Neural progenitor cell (in vitro differentiated cells): ENCODE measurements around the gene TWSG1. TPM values are rescaled to one million over a fixed set of nuclear protein-coding genes. Genes with fewer than 3 reads are reported as not detected.

Source experiments
- DNase-seq: peaks from one replicate; pipeline ENCODE4 v3.0.0-alpha.2; 2016; ENCODE audit warnings: low spot score
- H2AFZ ChIP-seq: fragments of 200-600 bp; sonication (generic); replicated peaks from 2 replicates; pipeline ENCODE4 v1.6.1; 2016; ENCODE audit warnings: antibody characterized with exemption
- H3F3A ChIP-seq: fragments of 200-600 bp; sonication (generic); 2 replicates; pipeline ENCODE4 v1.6.1; 2016; ENCODE audit warnings: antibody characterized with exemption, low read depth
- H3K27ac ChIP-seq: fragments of 200-600 bp; sonication (generic); 2 replicates; pipeline ENCODE4 v1.5.1; 2016; ENCODE audit warnings: mild to moderate bottlenecking
- H3K27me3 ChIP-seq: fragments of 200-600 bp; sonication (generic); 2 replicates; pipeline ENCODE4 v1.6.1; 2016; ENCODE audit warnings: mild to moderate bottlenecking, moderate library complexity
- H3K36me3 ChIP-seq: fragments of 200-600 bp; sonication (generic); 2 replicates; pipeline ENCODE4 v1.5.1; 2016
- H3K4me1 ChIP-seq: fragments of 200-600 bp; sonication (generic); 2 replicates; pipeline ENCODE4 v1.6.1; 2016; ENCODE audit warnings: mixed run types
- H3K4me2 ChIP-seq: fragments of 200-600 bp; sonication (generic); 2 replicates; pipeline ENCODE4 v1.6.1; 2016
- H3K4me3 ChIP-seq: fragments of 200-600 bp; sonication (generic); 2 replicates; pipeline ENCODE4 v1.5.1; 2016
- H3K79me2 ChIP-seq: fragments of 200-600 bp; sonication (generic); 2 replicates; pipeline ENCODE4 v1.6.1; 2016; ENCODE audit warnings: low read depth
- H3K9ac ChIP-seq: fragments of 200-600 bp; sonication (generic); 2 replicates; pipeline ENCODE4 v1.6.1; 2016
- H3K9me3 ChIP-seq: fragments of 200-600 bp; sonication (generic); 2 replicates; pipeline ENCODE4 v1.5.1; 2016; ENCODE audit warnings: low read depth
- H4K20me1 ChIP-seq: fragments of 200-600 bp; sonication (generic); 2 replicates; pipeline ENCODE4 v1.6.1; 2016; ENCODE audit warnings: low read depth
- H3K27ac Mint-ChIP-seq: 3 replicates; pipeline ENCODE4 v1.8.0; 2021; ENCODE audit warnings: mixed read lengths
- H3K27me3 Mint-ChIP-seq: 2 replicates; pipeline ENCODE4 v1.8.0; 2022; ENCODE audit warnings: low read depth, mild to moderate bottlenecking, inconsistent platforms, moderate library complexity, mixed read lengths; ENCODE audit not compliant: insufficient read depth
- H3K36me3 Mint-ChIP-seq: 3 replicates; pipeline ENCODE4 v1.8.0; 2021; ENCODE audit warnings: mixed read lengths
- H3K4me1 Mint-ChIP-seq: 3 replicates; pipeline ENCODE4 v1.8.0; 2021; ENCODE audit warnings: mixed read lengths
- H3K4me3 Mint-ChIP-seq: 3 replicates; pipeline ENCODE4 v1.8.0; 2021; ENCODE audit warnings: mild to moderate bottlenecking, moderate library complexity, mixed read lengths
- H3K9me3 Mint-ChIP-seq: 3 replicates; pipeline ENCODE4 v1.8.0; 2020; ENCODE audit warnings: mixed read lengths
- CTCF ChIP-seq: fragments of 200-600 bp; sonication (generic); IDR thresholded peaks from 2 replicates; pipeline ENCODE4 v1.5.1; 2017; ENCODE audit warnings: antibody characterized with exemption, mild to moderate bottlenecking
- EZH2 ChIP-seq: fragments of 200-600 bp; sonication (generic); IDR thresholded peaks from 2 replicates; pipeline ENCODE4 v1.6.1; 2017; ENCODE audit warnings: antibody characterized with exemption, mild to moderate bottlenecking, moderate library complexity
- EZH2phosphoT487 ChIP-seq: fragments of 200-600 bp; sonication (generic); IDR thresholded peaks from 2 replicates; pipeline ENCODE4 v1.6.1; 2017; ENCODE audit warnings: antibody characterized with exemption
- total RNA-seq: library from RNA; depleted of rRNA; stranded (reverse); fragments of >200 nt; gene quantifications from 2 replicates; pipeline ENCODE4 v1.2.3, GENCODE V29; 2015; ENCODE audit warnings: low replicate concordance

TWSG1 gene
- total RNA-seq, 1 donor from 2014 or later: 87.9 TPM

GRCh38 chr18:9417073-9417851 is 82.7 kb downstream of the TWSG1 start:
- no peak for TF ChIP-seq EZH2
- Histone ChIP-seq H3F3A (no peaks in the 10 kb centered on the region), H3K27me3 (no peaks in the 10 kb centered on the region), H3K27ac (no peak overlapping the region), H3K4me2 (peak overlapping the region; percentile 49), H3K36me3 (no peaks in the 10 kb centered on the region), H4K20me1 (no peaks in the 10 kb centered on the region), H3K4me3 (no peak overlapping the region), H3K9me3 (no peaks in the 10 kb centered on the region), H3K79me2 (no peaks in the 10 kb centered on the region), H3K4me1 (peaks cover 17% of the 10 kb centered on the region), H2AFZ (peak overlapping the region; percentile 89), H3K9ac (no peak overlapping the region)
- Mint-ChIP-seq H3K36me3 (no peaks in the 10 kb centered on the region), H3K4me3 (peak overlapping the region; percentile 24), H3K27me3 (peaks cover 7% of the 10 kb centered on the region), H3K9me3 (no peaks in the 10 kb centered on the region), H3K27ac (peak overlapping the region; percentile 94), H3K4me1 (peaks cover 23% of the 10 kb centered on the region)
- DNase-seq: peak; percentile 49

GRCh38 chr18:9418047-9418690 is 83.6 kb downstream of the TWSG1 start:
- Histone ChIP-seq H3K36me3 (no peaks in the 10 kb centered on the region), H3K79me2 (no peaks in the 10 kb centered on the region), H3K9ac (no peak overlapping the region), H3K27me3 (no peaks in the 10 kb centered on the region), H3K4me2 (no peak overlapping the region), H3K4me3 (no peak overlapping the region), H3K4me1 (peaks cover 17% of the 10 kb centered on the region), H2AFZ (peak overlapping the region; percentile 16), H3K27ac (no peak overlapping the region), H4K20me1 (no peaks in the 10 kb centered on the region), H3K9me3 (no peaks in the 10 kb centered on the region), H3F3A (no peaks in the 10 kb centered on the region)
- peaks cover 6% of the 10 kb centered on the region for H3K27me3 Mint-ChIP-seq
- H3K36me3 Mint-ChIP-seq: no peaks in the 10 kb centered on the region
- TF ChIP-seq EZH2 (no peak), CTCF (no peak), EZH2phosphoT487 (no peak)
- no peak overlapping the region for H3K4me3 Mint-ChIP-seq
- DNase-seq: no peak
- peaks cover 21% of the 10 kb centered on the region for H3K4me1 Mint-ChIP-seq
- no peaks in the 10 kb centered on the region for H3K9me3 Mint-ChIP-seq
- H3K27ac Mint-ChIP-seq: no peak overlapping the region

- no peaks in the 10 kb centered on the region for H3K27me3 ChIP-seq
- H3K9me3 Mint-ChIP-seq: no peaks in the 10 kb centered on the region
- no peaks in the 10 kb centered on the region for H3K9me3 ChIP-seq
- no peak overlapping the region for H3K4me3 Mint-ChIP-seq
- no peak for TF ChIP-seq EZH2
- no peak for TF ChIP-seq CTCF
- no peak for TF ChIP-seq EZH2phosphoT487
- H3K36me3 ChIP-seq: no peaks in the 10 kb centered on the region
- no peaks in the 10 kb centered on the region for H3K79me2 ChIP-seq
- H3K27me3 Mint-ChIP-seq: peaks cover 2% of the 10 kb centered on the region
- DNase-seq: no peak
- H3K4me2 ChIP-seq: no peak overlapping the region
- H4K20me1 ChIP-seq: no peaks in the 10 kb centered on the region
- no peak overlapping the region for H3K9ac ChIP-seq
- no peak overlapping the region for H2AFZ ChIP-seq
- H3F3A ChIP-seq: no peaks in the 10 kb centered on the region
- H3K4me3 ChIP-seq: no peak overlapping the region
- no peak overlapping the region for H3K27ac Mint-ChIP-seq
- no peaks in the 10 kb centered on the region for H3K36me3 Mint-ChIP-seq
- H3K4me1 ChIP-seq: peaks cover 17% of the 10 kb centered on the region
- peaks cover 21% of the 10 kb centered on the region for H3K4me1 Mint-ChIP-seq
- no peak overlapping the region for H3K27ac ChIP-seq
Observed at GRCh38 chr18:9419956-9420631, 85.5 kb downstream of the TWSG1 start.
